Epithelial cell of esophagus (primary cell): Measurements from ENCODE around the gene ILKAP.
A peak's percentile ranks its signal among the peaks of the same experiment; 100 is the strongest.

ENCODE experiments used
- DNase-seq: peaks from one replicate; pipeline ENCODE4 v3.0.0; 2010; ENCODE audit warnings: low read depth
- H3K4me3 ChIP-seq: 2 replicates; pipeline ENCODE4 v1.5.1; 2011; ENCODE audit warnings: mild to moderate bottlenecking, low read length, control low read depth
- CTCF ChIP-seq: IDR thresholded peaks from 2 replicates; pipeline ENCODE4 v1.5.1; 2011; ENCODE audit warnings: low read depth, mild to moderate bottlenecking, low read length, control low read depth, inconsistent platforms; ENCODE audit not compliant: insufficient read depth; ENCODE audit errors: missing control alignments

Gene ILKAP

GRCh38 chr2:238203094-238203972 lies at the start of gene ILKAP:
ILKAP (minus strand) TSS chr2:238203695; CDS start chr2:238203553, 142 bp downstream.
- no peak for TF ChIP-seq CTCF
- peak within 1 kb of the TSS; percentile 86 for H3K4me3 ChIP-seq
- peak; percentile 89 for DNase-seq

- DNase-seq: no peak
- H3K4me3 ChIP-seq: no peak overlapping the region
- no peak for TF ChIP-seq CTCF
Measured at GRCh38 chr2:238252766-238253630, 49.5 kb upstream of the ILKAP start.

- no peak overlapping the region for H3K4me3 ChIP-seq
- TF ChIP-seq CTCF: no peak
- DNase-seq: no peak
Measured at GRCh38 chr2:238251986-238252385, 48.5 kb upstream of the ILKAP start.

- DNase-seq: no peak
- TF ChIP-seq CTCF: no peak
- H3K4me3 ChIP-seq: no peak overlapping the region
Measured at GRCh38 chr2:238251331-238251730, 47.8 kb upstream of the ILKAP start.

- no peak for DNase-seq
- H3K4me3 ChIP-seq: no peak overlapping the region
- TF ChIP-seq CTCF: no peak
Measured at GRCh38 chr2:238250896-238251295, 47.4 kb upstream of the ILKAP start.

GRCh38 chr2:238247841-238248453 lies 44.5 kb upstream of the ILKAP start:
- no peak overlapping the region for H3K4me3 ChIP-seq
- no peak for DNase-seq
- TF ChIP-seq CTCF: no peak
